Measurements from ENCODE around the gene C20orf144.

The C20orf144 gene

DNA sequence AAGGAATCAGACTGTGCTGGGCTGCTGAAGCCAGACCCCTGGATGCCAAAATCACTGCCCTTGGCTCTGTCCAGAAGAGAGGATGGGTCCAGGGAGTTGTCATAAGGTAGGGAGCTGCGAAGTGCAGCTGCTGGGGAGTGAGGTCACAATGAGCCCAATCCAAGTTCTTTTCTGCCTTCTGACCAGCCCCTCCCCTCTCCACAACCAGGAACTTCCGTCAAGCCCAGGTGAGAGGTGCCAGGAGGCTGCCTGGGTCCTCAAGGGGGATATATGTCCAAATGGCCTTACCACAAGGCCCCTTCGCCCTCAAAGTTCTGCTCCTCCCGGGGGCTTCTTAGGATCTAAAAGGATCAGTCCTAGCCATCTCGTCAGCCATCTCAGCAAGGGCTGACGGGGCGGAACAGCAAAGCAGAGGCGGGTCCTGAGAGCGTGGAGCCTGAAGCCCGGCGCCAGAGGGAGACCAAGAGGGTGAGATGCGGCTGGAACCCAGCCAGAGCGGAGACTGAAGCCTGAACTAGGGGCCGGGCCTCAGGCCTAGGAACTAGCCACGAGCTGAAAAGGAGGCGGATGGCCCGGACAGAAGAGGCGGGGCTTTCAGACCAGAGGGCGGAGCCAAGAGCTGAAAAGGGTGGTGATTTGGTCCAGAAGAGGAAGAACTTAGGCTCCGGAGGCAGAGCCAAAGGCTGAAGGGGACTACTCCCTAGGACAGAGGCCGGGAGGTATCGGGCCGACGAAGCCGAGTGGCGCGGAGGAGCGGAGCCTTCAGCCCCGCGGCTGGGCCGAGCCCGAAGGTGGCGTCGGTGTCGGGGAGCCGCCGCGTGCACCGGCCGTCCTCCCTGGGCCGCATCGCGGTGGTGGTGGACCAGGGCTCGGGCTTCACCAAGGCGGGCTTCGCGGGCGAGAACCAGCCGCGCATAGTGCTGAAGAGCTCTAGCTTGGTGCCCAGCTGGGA, 4.4 kb downstream of the C20orf144 start, which contains the start of gene ACTL10:
TSS of gene ACTL10 (plus strand) at position 651 of the 952 bp plus-strand sequence. CDS start 555 bp downstream, outside the sequence.
- DNase-seq: peak; percentile 91

DNA sequence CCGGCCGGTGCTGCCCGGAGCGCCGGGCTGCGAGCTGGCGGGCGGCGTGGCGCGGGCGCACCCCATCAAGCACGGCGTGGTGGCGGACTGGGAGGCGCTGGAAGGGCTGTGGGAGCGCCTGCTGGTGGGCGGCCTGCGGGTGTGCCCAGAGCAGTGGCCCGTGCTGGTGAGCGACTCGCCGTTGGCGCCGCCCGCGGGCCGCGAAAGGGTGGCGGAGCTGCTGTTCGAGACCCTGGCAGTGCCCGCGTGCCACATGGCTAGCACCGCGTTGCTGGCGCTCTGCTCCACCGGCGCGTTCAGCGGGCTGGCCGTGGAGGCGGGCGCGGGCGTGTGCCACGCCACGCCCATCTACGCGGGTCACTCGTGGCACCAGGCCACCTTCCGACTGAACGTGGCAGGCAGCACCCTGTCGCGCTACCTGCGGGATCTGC, 5.1 kb downstream of the C20orf144 start:
- DNase-seq: peak; percentile 39

DNA sequence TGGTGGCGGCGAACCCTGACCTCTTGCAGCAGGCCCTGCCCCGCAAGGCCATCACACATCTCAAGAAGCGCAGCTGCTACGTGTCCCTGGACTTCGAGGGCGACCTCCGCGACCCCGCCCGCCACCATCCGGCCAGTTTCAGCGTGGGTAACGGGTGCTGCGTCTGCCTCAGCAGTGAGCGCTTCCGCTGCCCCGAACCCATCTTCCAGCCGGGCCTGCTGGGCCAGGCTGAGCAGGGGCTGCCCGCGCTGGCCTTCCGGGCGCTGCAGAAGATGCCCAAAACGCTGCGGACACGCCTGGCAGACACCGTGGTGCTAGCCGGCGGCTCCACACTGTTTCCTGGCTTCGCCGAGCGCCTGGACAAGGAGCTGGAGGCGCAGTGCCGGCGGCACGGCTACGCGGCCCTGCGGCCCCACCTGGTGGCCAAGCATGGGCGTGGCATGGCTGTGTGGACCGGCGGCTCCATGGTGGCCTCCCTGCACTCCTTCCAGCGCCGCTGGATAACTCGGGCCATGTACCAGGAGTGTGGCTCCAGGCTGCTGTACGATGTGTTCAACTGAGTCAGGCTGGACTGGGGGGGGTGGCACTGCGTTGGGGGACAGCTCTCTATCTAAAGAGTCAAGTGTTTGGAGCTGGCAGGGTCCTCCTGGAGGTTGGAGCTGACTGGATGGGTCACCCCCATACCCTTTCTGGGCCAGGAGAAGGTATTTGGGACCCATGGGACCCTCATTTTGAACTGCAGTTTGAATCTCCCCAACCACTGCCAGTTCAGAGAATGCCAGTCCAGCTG, 5.7 kb downstream of the C20orf144 start:
- peak; percentile 78 for DNase-seq

- no peak for DNase-seq
These were observed 6.5 kb downstream of the C20orf144 start for GRCh38 chr20:33668466-33669155.

DNA sequence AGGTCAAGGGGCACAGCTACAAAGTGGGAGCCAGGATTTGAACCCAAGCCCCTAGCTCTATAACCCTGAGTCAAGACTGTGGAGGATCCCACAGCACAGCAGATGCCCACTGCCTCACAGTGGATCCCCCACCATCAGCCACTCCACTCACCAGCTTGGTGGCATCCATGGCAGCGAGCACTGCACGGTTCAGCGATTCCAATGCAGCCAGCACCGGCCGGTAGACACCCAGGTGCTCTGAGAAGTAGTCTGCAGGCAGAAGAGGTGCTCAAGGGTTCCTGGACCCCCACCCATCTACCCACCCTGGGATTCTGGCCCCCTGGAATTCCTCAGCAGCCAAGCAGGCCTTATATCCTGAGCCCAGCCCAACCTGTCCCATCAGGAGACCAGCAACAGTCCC, 7.1 kb downstream of the C20orf144 start:
- no peak for DNase-seq

GRCh38 chr20:33669873-33670640, 7.9 kb downstream of the C20orf144 start:
- no peak for DNase-seq

- no peak for DNase-seq
These were observed 8.8 kb downstream of the C20orf144 start for GRCh38 chr20:33670715-33671499.

GRCh38 chr20:33671573-33672288, 9.6 kb downstream of the C20orf144 start:
- DNase-seq: no peak

DNA sequence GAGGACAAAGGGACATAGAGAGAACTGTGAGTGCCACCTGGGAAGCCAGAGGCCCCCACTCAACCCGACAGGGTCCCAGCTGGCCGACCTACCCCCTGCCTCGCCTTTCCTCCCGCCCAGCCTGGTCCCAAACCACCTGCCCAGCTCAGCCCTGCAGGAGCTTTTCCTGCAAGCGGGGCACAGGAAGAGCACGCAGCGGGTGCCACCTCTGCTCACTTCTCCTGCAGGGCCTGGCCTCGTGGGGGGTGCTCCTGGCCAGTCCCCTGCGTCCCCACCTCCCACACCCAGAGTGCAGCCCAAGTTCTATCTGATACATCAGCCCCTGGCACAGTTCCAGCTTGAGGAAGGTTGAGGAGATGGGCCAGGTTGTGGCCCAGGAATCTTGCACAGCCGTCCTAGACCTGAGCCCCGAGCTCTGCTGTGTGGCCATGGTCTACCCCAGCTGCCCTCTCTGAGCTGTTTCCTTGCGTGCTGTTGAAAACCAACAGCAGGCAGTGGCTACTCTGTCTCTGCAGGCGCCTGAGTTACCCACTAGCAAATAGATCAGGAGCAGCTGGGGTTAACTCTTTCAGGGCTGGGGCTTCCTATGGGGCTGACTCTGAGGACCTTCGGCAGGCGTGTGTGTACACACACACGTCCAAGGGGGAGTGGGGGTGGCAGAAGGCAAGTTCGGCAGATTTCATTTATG, 10.4 kb downstream of the C20orf144 start:
- no peak for DNase-seq

DNA sequence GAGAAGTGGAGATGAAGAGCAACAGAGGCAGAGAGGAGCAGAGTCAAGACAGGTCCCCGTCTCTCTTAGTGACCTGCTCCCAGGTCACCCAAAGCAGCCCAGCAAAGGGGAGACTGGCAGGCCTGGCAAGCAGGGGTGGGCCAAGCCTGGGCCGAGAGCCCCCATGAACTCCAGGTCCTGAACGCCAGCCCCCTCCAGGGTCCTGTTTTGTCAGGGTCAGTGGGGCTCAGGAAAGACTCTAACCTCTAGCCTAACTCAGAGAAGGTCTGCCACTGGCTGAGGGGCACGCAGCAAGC, 10.9 kb downstream of the C20orf144 start:
- DNase-seq: no peak

GRCh38 chr20:33673410-33674293, 11.5 kb downstream of the C20orf144 start:
- no peak for DNase-seq

DNA sequence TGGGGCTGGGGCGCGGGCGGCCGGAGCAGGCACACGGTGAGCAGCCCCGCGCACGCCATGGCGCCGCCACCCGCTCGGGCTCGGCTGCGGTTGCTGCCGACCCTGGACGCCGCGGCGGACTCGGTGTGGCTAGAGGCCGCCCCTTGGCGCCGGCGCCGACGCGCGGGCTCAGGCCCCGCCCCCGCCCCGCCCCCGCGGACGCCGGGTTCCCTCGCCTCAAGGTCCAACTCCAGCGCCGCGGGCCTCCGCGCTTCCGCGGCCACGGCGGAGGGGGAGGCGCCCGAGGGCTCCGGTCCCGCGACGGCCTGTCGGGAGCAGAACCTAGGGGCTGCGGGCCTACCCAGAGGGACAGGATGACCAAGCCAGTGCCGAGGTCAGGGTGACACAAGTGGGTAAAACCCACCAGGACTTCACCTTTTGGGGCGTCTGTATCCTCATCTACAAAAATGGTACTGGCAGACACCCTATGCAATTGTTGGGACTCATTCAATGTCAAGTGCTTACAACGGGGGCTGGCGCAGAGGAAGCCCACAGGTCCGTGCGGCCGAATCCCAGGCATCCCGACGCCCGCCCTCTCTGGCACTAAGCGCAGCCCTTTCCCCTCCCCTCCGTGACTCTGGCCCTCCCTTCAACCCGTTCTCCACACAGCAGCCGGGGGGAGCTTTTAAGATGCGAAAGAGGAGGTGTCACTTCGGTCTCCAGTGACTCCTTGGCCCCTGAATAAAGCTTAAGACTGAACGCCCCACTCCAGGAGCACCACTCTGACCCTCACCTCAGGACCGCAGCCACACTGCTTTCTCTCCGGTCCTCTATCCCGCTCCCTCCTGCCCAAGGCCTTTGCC, 12.4 kb downstream of the C20orf144 start, which contains the start of gene NECAB3:
TSS of gene NECAB3 (minus strand) at position 135 of the 842 bp plus-strand sequence. CDS start at position 59, 76 bp downstream.
- DNase-seq: peak; percentile 67

- DNase-seq: no peak
These were observed 13.2 kb downstream of the C20orf144 start for GRCh38 chr20:33675136-33675959.

DNA sequence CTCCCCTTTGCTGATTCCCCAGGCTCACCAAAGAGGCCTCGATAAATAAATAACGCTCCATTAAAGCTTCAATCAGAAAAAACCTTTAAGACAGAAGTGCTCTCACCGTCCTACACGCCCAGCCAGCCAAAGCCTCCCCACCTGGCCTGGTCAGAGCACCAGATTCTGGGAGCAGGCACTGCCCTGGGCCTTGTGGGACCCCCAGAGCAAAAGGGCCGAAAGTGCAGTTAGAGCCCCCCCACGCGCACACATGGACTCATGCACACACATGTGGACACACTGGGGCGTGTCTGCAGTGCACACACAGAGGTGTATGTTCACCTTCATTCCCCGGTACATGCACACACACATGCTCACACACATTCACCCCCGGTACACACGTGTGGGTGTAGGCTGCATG, 14.0 kb downstream of the C20orf144 start:
- no peak for DNase-seq

DNA sequence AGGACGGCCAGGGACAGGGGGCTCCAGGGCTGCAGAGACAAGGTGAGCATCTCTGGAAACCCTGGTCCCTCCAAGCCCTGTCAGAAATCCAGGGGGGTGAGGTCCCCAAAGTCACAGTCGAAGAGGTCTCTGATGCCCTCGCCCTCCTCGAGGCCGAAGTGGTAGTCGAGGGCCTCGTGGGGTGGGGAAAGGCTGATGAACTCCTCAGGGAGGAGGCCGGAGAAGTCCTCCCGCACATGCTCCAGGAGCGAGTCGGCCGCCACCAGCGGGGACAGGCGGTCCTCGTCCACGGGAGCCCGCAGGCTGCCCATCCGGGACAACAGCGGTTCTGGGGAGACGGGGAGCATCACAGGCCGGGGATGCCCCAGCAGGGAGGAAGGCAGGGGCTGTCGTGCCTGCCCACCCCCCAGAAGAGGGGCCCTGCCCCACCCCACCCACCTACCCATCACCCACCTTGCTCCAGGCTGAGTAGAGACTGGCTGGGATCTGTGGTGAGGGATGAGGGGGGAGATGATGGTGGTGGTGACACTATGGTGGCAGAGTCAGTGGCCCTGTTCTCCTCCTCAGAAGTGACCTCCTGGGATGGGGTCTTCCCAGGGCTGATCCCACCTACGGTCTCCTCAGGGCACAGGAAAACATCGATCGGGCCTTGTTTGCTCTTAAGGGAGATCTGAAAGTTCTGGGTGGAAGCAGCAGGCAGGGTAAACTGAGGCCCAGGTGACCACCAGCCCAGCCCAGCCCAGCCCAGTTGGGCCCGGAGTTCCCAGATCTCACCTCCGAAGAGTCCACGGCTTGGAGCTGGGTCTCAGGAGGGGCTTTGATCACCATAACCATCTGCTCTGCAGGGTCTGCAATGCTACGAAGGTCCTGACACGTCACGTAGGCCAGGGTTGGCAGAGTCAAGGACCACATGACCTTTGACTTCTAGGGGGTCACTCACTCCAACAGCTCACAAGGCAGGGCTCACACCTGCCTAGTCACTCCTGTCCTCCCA, 14.8 kb downstream of the C20orf144 start:
- no peak for DNase-seq
